Panc1 (cell line): ENCODE data around the gene WDR4.

Experiments
- CTCF ChIP-seq: fragments of 450-650 bp; IDR thresholded peaks from 2 replicates; pipeline ENCODE4 v1.5.1; 2017; ENCODE audit warnings: mild to moderate bottlenecking
- POLR2AphosphoS5 ChIP-seq: IDR thresholded peaks from 2 replicates; pipeline ENCODE4 v1.6.1; 2012; ENCODE audit warnings: mild to moderate bottlenecking, low read depth, low read length, moderate library complexity
- SIN3A ChIP-seq: IDR thresholded peaks from 2 replicates; pipeline ENCODE4 v1.6.1; 2012; ENCODE audit warnings: low read depth, mild to moderate bottlenecking, low read length, moderate library complexity, borderline replicate concordance; ENCODE audit not compliant: insufficient read depth
- TF ChIP-seq, protein P1 (sequence below), 2 experiments: IDR thresholded peaks; 2 replicates each; pipeline ENCODE4 v1.6.1; 2011 to 2012; ENCODE audit warnings: low read depth in 2 of 2, control low read depth in 1 of 2, low read length in 1 of 2, mild to moderate bottlenecking in 1 of 2, moderate library complexity in 1 of 2; ENCODE audit not compliant: insufficient read depth in 1 of 2

DNA sequence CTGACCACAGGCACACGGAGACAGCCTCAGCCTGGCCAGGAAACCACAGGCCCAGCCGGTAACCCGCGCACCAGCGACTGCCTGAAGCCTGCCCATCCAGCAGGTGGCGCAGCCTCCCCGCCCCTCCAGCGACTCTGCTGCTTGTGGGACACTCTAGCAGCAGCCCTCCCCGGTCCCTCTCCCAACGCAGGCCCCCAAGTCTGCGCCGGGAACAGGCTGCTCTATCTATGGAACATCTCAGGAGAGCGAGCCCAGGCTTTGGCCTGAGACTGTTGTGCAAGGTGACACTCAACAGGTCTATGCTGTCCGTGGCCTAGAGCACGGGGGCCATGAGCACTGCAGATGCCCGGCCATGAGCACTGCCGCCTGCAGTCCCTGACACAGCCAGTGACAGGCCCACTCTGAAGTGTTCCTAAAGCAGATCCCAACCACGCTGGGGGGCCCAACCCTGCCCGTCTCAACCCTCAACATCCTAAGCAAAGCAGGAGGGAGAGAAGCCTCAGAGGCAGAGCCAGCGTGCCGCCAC, 28.4 kb downstream of the WDR4 start:
- no peak; the same call in 1 of the 2 replicates for TF ChIP-seq CTCF
- no peak for TF ChIP-seq POLR2AphosphoS5
- TF ChIP-seq, protein P1, sequence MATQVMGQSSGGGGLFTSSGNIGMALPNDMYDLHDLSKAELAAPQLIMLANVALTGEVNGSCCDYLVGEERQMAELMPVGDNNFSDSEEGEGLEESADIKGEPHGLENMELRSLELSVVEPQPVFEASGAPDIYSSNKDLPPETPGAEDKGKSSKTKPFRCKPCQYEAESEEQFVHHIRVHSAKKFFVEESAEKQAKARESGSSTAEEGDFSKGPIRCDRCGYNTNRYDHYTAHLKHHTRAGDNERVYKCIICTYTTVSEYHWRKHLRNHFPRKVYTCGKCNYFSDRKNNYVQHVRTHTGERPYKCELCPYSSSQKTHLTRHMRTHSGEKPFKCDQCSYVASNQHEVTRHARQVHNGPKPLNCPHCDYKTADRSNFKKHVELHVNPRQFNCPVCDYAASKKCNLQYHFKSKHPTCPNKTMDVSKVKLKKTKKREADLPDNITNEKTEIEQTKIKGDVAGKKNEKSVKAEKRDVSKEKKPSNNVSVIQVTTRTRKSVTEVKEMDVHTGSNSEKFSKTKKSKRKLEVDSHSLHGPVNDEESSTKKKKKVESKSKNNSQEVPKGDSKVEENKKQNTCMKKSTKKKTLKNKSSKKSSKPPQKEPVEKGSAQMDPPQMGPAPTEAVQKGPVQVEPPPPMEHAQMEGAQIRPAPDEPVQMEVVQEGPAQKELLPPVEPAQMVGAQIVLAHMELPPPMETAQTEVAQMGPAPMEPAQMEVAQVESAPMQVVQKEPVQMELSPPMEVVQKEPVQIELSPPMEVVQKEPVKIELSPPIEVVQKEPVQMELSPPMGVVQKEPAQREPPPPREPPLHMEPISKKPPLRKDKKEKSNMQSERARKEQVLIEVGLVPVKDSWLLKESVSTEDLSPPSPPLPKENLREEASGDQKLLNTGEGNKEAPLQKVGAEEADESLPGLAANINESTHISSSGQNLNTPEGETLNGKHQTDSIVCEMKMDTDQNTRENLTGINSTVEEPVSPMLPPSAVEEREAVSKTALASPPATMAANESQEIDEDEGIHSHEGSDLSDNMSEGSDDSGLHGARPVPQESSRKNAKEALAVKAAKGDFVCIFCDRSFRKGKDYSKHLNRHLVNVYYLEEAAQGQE (IDR thresholded peaks at IDR 0.05; ENCODE audit: insufficient read depth in 1 of 2, low read depth in 2 of 2, low read length in 1 of 2), result no peak
- no peak for TF ChIP-seq SIN3A
